Body of pancreas (tissue), 4 donors: Measurements from ENCODE around the gene PTPRN. TPM values are rescaled to one million over a fixed set of nuclear protein-coding genes. Genes with fewer than 3 reads are reported as not detected.
A peak's percentile ranks its signal among the peaks of the same experiment; 100 is the strongest.

ENCODE experiments used
- ATAC-seq: fragments of 150-250 bp; one replicate; pipeline ENCODE4 v1.9.1; 2016
- DNase-seq, 4 donors: peaks; one replicate each; pipeline ENCODE4 v3.0.0-alpha.2; 2019
- H3K27ac ChIP-seq, 4 donors: fragments of 200-600 bp; sonication (generic); 1 replicate in 3 of 4; 2 replicates in 1 of 4; pipeline versions ENCODE4 v1.5.1 to v1.6.1; 2016 to 2019; ENCODE audit warnings: mild to moderate bottlenecking in 1 of 4, mixed read lengths in 1 of 4, moderate library complexity in 1 of 4
- H3K27me3 ChIP-seq, 2 donors: fragments of 200-600 bp; sonication (generic); one replicate each; pipeline ENCODE4 v1.6.0; 2016; ENCODE audit warnings: mild to moderate bottlenecking in 1 of 2
- H3K36me3 ChIP-seq, 2 donors: fragments of 200-600 bp; sonication (generic); replicated peaks in 1 of 2; 2 replicates each; pipeline ENCODE4 v1.5.1; 2016; ENCODE audit warnings: low read depth in 2 of 2; ENCODE audit not compliant: insufficient read depth in 1 of 2
- H3K4me1 ChIP-seq: fragments of 200-600 bp; sonication (generic); one replicate; pipeline ENCODE4 v1.6.0; 2016
- H3K4me3 ChIP-seq, 2 donors: fragments of 200-600 bp; sonication (generic); 1 replicate in 1 of 2; 2 replicates in 1 of 2; pipeline ENCODE4 v1.5.1; 2016 to 2019
- H3K9me3 ChIP-seq, 3 donors: fragments of 200-600 bp; sonication (generic); 1 replicate in 2 of 3; 2 replicates in 1 of 3; pipeline ENCODE4 v1.5.1; 2016
- POLR2A ChIP-seq, 3 donors: fragments of 450-650 bp; IDR thresholded peaks; one replicate each; pipeline ENCODE4 v1.6.1; 2016; ENCODE audit warnings: antibody characterized with exemption in 3 of 3, mild to moderate bottlenecking in 2 of 3
- WGBS, 2 donors: methylation state at CpG; one replicate each; pipeline ENCODE4 v1.1.5; 2017; 5-methylcytosine and 5-hydroxymethylcytosine counted together
- intact Hi-C: fragments of 100-400 bp; cut with DNase I; formaldehyde crosslinking; loops from one replicate; pipeline ENCODE4 v1.15.1; 2023
- total RNA-seq, 2 donors: library from RNA; depleted of rRNA; stranded (reverse); fragments of >200 nt; gene quantifications; one replicate each; pipeline ENCODE4 v1.1.0, GENCODE V29; 2016
- TF ChIP-seq, protein P1 (sequence below), 7 experiments: fragments of 450-650 bp in 4 of 7; fragments of 200-600 bp in 3 of 7; sonication (generic) in 3 of 7; IDR thresholded peaks; one replicate each; pipeline ENCODE4 v1.5.1; 2016 to 2019; ENCODE audit warnings: antibody characterized with exemption in 7 of 7

The PTPRN gene
- total RNA-seq, 2 donors from 2014 or later: 18.7 to 19.8 TPM

DNA sequence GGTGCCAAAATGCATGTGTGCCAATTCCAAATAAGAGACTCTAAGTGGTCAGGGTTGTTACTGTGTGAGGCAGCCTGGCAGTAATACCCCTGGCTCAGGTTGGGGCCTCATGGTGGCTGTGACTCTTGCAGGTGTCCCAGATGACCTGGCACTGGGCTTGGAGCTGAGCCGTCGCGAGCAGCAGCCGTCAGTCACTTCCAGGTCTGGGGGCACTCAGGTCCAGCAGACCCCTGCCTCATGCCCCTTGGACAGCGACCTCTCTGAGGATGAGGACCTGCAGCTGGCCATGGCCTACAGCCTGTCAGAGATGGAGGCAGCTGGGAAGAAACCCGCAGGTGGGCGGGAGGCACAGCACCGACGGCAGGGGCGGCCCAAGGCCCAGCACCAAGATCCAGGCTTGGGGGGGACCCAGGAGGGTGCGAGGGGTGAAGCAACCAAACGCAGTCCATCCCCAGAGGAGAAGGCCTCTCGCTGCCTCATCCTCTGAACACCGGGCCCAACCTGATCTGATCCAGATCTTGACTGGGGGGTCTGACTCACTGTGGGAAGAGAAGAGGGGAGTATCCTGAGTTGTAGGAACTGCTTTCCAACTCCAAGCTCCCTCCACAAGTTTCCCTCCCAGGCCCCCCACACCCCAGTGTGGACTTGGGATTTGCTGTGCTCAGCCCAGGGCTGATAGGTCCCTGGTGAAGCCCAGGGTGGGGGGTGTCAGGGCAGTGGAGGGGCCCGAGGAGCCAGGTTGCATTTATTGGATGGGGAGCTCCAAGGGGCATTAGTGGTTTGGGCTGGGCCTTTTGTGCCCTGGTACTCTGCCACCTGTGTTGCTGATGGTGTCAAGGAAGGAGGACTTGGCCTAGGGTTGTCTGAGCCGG is 24.5 kb downstream of the PTPRN start:
- DNase-seq (no peak), ATAC-seq (no peak)
- peaks cover 0 to 21% of the 10 kb centered on the region in 2 donors for H3K36me3 ChIP-seq
- H3K27me3 ChIP-seq: no peaks in the 10 kb centered on the region
- H3K4me3 ChIP-seq: no peak overlapping the region
- no peaks in the 10 kb centered on the region for H3K9me3 ChIP-seq
- 85 to 89% methylated on average over 12 to 16 of the region's 16 CpGs for WGBS, 2 donors
- peaks cover 19% of the 10 kb centered on the region for H3K4me1 ChIP-seq
- peak overlapping the region in 1 of 4 donors; percentile 2 for H3K27ac ChIP-seq
- no peak for TF ChIP-seq POLR2A (IDR thresholded peaks at IDR 0.05)
- TF ChIP-seq, protein P1, sequence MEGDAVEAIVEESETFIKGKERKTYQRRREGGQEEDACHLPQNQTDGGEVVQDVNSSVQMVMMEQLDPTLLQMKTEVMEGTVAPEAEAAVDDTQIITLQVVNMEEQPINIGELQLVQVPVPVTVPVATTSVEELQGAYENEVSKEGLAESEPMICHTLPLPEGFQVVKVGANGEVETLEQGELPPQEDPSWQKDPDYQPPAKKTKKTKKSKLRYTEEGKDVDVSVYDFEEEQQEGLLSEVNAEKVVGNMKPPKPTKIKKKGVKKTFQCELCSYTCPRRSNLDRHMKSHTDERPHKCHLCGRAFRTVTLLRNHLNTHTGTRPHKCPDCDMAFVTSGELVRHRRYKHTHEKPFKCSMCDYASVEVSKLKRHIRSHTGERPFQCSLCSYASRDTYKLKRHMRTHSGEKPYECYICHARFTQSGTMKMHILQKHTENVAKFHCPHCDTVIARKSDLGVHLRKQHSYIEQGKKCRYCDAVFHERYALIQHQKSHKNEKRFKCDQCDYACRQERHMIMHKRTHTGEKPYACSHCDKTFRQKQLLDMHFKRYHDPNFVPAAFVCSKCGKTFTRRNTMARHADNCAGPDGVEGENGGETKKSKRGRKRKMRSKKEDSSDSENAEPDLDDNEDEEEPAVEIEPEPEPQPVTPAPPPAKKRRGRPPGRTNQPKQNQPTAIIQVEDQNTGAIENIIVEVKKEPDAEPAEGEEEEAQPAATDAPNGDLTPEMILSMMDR (IDR thresholded peaks at IDR 0.05): no peak
- intact Hi-C loops: loop anchor here (5.0 kb wide), 1 partner anchor 112 kb away; the partner anchor contains the start of gene SLC23A3

DNA sequence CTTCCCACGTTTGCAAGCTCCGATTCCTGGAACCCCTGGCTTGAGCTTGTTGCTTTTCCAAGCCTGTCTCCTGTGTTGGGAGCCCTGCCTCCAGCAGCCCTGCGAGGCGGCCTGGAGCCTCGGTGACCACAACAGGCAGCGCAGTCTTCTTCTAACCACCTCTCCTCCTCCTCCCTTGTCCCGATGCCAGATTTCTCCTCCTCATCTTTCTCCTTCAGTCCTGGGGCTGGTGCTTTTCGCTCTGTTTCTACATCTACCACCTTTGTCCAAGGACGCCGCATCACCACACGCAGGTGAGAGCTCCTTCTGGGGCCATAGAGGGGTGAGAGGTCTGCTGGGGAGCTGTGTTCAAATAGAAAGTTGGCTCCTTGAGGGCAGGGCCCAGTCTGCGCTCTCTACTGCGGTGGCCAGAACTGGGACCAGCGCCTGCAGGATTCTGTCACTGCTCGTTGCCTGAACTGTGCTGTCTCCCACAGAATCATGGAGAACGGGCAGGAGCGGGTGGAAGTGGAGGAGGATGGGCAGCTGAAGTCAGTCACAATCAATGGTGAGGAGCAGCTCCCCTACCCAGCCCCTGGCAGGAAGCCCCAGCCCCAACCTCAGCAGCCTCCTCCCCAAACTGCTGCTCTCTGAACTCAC is 26.1 kb downstream of the PTPRN start:
- Histone ChIP-seq H3K4me3 (no peak overlapping the region), H3K4me1 (peaks cover 28% of the 10 kb centered on the region), H3K27me3 (no peaks in the 10 kb centered on the region), H3K9me3 (no peaks in the 10 kb centered on the region), H3K27ac (no peak overlapping the region), H3K36me3 (peaks cover 0 to 21% of the 10 kb centered on the region in 2 donors)
- no peak for DNase-seq
- no peak for TF ChIP-seq POLR2A (IDR thresholded peaks at IDR 0.05)
- TF ChIP-seq, protein P1 (IDR thresholded peaks at IDR 0.05): no peak
- 92% methylated on average over 16 to 17 of the region's 17 CpGs for WGBS, 2 donors
- intact Hi-C loops: no loop called here
- no peak for ATAC-seq

DNA sequence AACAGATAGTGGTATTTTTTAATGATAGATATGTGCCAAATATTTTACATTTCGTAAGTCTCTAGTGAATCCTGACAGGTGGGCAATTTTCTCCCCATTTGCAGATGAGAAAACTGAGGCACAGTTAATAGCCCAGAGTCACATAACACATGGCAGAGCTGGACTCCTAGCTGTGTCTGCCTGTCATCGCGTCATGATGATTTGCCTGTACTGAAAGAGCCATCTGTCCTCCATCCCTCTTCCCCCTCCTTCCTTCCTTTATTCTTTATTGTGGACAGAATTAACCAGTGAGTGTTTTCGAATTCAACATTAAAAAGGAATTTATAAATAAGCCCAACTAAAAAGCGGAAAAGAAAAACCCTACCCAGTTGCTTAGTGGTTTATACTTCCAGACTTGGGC is 26.8 kb downstream of the PTPRN start:
- Histone ChIP-seq H3K4me1 (peaks cover 35% of the 10 kb centered on the region), H3K4me3 (no peak overlapping the region), H3K27ac (no peak overlapping the region), H3K27me3 (no peaks in the 10 kb centered on the region), H3K36me3 (peaks cover 0 to 21% of the 10 kb centered on the region in 2 donors), H3K9me3 (no peaks in the 10 kb centered on the region)
- no peak for TF ChIP-seq POLR2A (IDR thresholded peaks at IDR 0.05)
- TF ChIP-seq, protein P1 (IDR thresholded peaks at IDR 0.05): no peak
- ATAC-seq: no peak
- 83 to 86% methylated on average over 5 of the region's 5 CpGs for WGBS, 2 donors
- DNase-seq: no peak
- intact Hi-C loops: no loop called here

DNA sequence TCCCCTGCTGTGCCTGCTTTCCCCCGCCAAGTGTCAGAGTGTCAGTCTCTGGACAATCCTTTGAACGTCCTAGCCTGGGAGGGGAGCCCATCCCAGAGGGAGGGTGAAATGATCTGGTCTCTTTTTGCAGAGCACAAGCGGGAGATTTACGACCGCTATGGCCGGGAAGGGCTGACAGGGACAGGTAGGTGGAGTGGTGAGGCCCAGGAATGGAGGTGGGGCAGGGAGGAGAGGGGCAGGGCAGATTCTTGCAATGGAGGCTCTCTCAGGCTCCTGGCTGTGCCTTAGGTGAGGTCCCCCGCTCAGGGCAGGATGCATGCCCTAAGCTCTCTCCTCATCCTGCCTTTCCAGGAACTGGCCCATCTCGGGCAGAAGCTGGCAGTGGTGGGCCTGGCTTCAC is 27.6 kb downstream of the PTPRN start:
- Histone ChIP-seq H3K27me3 (no peaks in the 10 kb centered on the region), H3K27ac (no peak overlapping the region), H3K4me1 (peaks cover 36% of the 10 kb centered on the region), H3K9me3 (no peaks in the 10 kb centered on the region), H3K4me3 (no peak overlapping the region), H3K36me3 (peaks cover 0 to 21% of the 10 kb centered on the region in 2 donors)
- DNase-seq (no peak), ATAC-seq (no peak)
- WGBS, 2 donors: 87 to 95% methylated on average over 6 to 8 of the region's 8 CpGs
- intact Hi-C loops: no loop called here
- TF ChIP-seq, protein P1 (IDR thresholded peaks at IDR 0.05): no peak
- TF ChIP-seq POLR2A (IDR thresholded peaks at IDR 0.05): no peak
